ENCODE results near the gene THADA.
"Not testable (repeated sequence)": the region's sequence is repeated elsewhere in the genome, so short reads cannot be mapped to it uniquely, and the experiment has no call there.

THADA gene

GRCh38 chr2:43566461-43566729, 29.4 kb downstream of the THADA start:
- H3K36me3 Mint-ChIP-seq = peaks cover 87% of the 10 kb centered on the region

GRCh38 chr2:43563679-43564078, 32.2 kb downstream of the THADA start:
- Mint-ChIP-seq H3K27ac (no peak overlapping the region), H3K4me3 (no peak overlapping the region), H3K36me3 (peaks cover 88% of the 10 kb centered on the region), H3K4me1 (peaks cover 77% of the 10 kb centered on the region), H3K9me3 (no peaks in the 10 kb centered on the region)
- DNase-seq (ENCODE audit: low spot score in 2 of 2) (no peak), ATAC-seq (no peak)

More at GRCh38 chr2:43566461-43566729, 29.4 kb downstream of the THADA start:
- H3K27ac Mint-ChIP-seq = no peak overlapping the region
- H3K9me3 Mint-ChIP-seq = no peaks in the 10 kb centered on the region
- peaks cover 69% of the 10 kb centered on the region for H3K4me1 Mint-ChIP-seq
- ATAC-seq (no peak), DNase-seq (ENCODE audit: low spot score in 2 of 2) (no peak)
- peak overlapping the region; percentile 35 for H3K4me3 Mint-ChIP-seq

- DNase-seq (ENCODE audit: low spot score in 2 of 2) = no peak
- ATAC-seq = no peak
- Mint-ChIP-seq H3K27ac (peak overlapping the region; percentile 74), H3K4me3 (peak overlapping the region; percentile 51), H3K36me3 (peaks cover 83% of the 10 kb centered on the region), H3K4me1 (peaks cover 47% of the 10 kb centered on the region), H3K9me3 (no peaks in the 10 kb centered on the region)
These were observed 35.6 kb downstream of the THADA start for GRCh38 chr2:43560231-43560547.

GRCh38 chr2:43559391-43560230, 36.2 kb downstream of the THADA start:
- DNase-seq (ENCODE audit: low spot score in 2 of 2) = peak in 1 of 2 donors; percentile 75
- H3K4me1 Mint-ChIP-seq = peaks cover 46% of the 10 kb centered on the region
- H3K36me3 Mint-ChIP-seq = peaks cover 81% of the 10 kb centered on the region
- H3K9me3 Mint-ChIP-seq = no peaks in the 10 kb centered on the region
- peak; percentile 94 for ATAC-seq
- H3K4me3 Mint-ChIP-seq = peak overlapping the region; percentile 51
- H3K27ac Mint-ChIP-seq = peak overlapping the region; percentile 74

- DNase-seq (ENCODE audit: low spot score in 2 of 2) (no peak), ATAC-seq (no peak)
- Mint-ChIP-seq H3K4me3 (no peak overlapping the region), H3K9me3 (no peaks in the 10 kb centered on the region), H3K27ac (no peak overlapping the region), H3K36me3 (peaks cover 85% of the 10 kb centered on the region), H3K4me1 (peaks cover 26% of the 10 kb centered on the region)
These were observed 38.6 kb downstream of the THADA start for GRCh38 chr2:43557196-43557595.

- Mint-ChIP-seq H3K4me1 (peaks cover 18% of the 10 kb centered on the region), H3K4me3 (no peak overlapping the region), H3K9me3 (no peaks in the 10 kb centered on the region), H3K36me3 (peaks cover 85% of the 10 kb centered on the region), H3K27ac (no peak overlapping the region)
- DNase-seq (ENCODE audit: low spot score in 2 of 2) (no peak), ATAC-seq (no peak)
These were observed 39.6 kb downstream of the THADA start for GRCh38 chr2:43556256-43556655.

GRCh38 chr2:43553341-43553855, 42.4 kb downstream of the THADA start:
- no peak overlapping the region for H3K27ac Mint-ChIP-seq

GRCh38 chr2:43551990-43552389, 43.8 kb downstream of the THADA start:
- Mint-ChIP-seq H3K36me3 (peaks cover 93% of the 10 kb centered on the region), H3K9me3 (no peaks in the 10 kb centered on the region), H3K4me3 (no peak overlapping the region), H3K27ac (no peak overlapping the region), H3K4me1 (no peaks in the 10 kb centered on the region)
- ATAC-seq (no peak), DNase-seq (ENCODE audit: low spot score in 2 of 2) (no peak)

More at GRCh38 chr2:43553341-43553855, 42.4 kb downstream of the THADA start:
- Mint-ChIP-seq H3K36me3 (peaks cover 93% of the 10 kb centered on the region), H3K4me3 (no peak overlapping the region), H3K9me3 (no peaks in the 10 kb centered on the region), H3K4me1 (no peaks in the 10 kb centered on the region)
- ATAC-seq (no peak), DNase-seq (ENCODE audit: low spot score in 2 of 2) (no peak)

- H3K36me3 Mint-ChIP-seq = peaks cover 60% of the 10 kb centered on the region
- H3K4me1 Mint-ChIP-seq; H3K9me3 Mint-ChIP-seq; ATAC-seq; H3K27ac Mint-ChIP-seq; DNase-seq (ENCODE audit: low spot score in 2 of 2); H3K4me3 Mint-ChIP-seq: not testable (repeated sequence)
These were observed 47.5 kb downstream of the THADA start for GRCh38 chr2:43548381-43548780.

GRCh38 chr2:43542285-43542933, 53.4 kb downstream of the THADA start:
- ATAC-seq = no peak
- peaks cover 37% of the 10 kb centered on the region for H3K36me3 Mint-ChIP-seq
- H3K9me3 Mint-ChIP-seq = no peaks in the 10 kb centered on the region
- H3K4me3 Mint-ChIP-seq = no peak overlapping the region
- H3K4me1 Mint-ChIP-seq = no peaks in the 10 kb centered on the region
- DNase-seq (ENCODE audit: low spot score in 2 of 2) = no peak
- no peak overlapping the region for H3K27ac Mint-ChIP-seq

GRCh38 chr2:43541165-43541564, 54.7 kb downstream of the THADA start:
- no peaks in the 10 kb centered on the region for H3K4me1 Mint-ChIP-seq
- peaks cover 43% of the 10 kb centered on the region for H3K36me3 Mint-ChIP-seq
- no peak overlapping the region for H3K4me3 Mint-ChIP-seq
- peak overlapping the region; percentile 37 for H3K27ac Mint-ChIP-seq
- no peaks in the 10 kb centered on the region for H3K9me3 Mint-ChIP-seq
- no peak for DNase-seq (ENCODE audit: low spot score in 2 of 2)
- peak; percentile 82 for ATAC-seq

GRCh38 chr2:43540021-43540779, 55.6 kb downstream of the THADA start:
- H3K9me3 Mint-ChIP-seq = no peaks in the 10 kb centered on the region
- DNase-seq (ENCODE audit: low spot score in 2 of 2) (no peak), ATAC-seq (no peak)
- H3K36me3 Mint-ChIP-seq = peaks cover 52% of the 10 kb centered on the region
- H3K4me1 Mint-ChIP-seq = no peaks in the 10 kb centered on the region
- no peak overlapping the region for H3K4me3 Mint-ChIP-seq
- no peak overlapping the region for H3K27ac Mint-ChIP-seq

- no peak for DNase-seq (ENCODE audit: low spot score in 2 of 2)
- ATAC-seq = no peak
- no peak overlapping the region for H3K4me3 Mint-ChIP-seq
- H3K27ac Mint-ChIP-seq = no peak overlapping the region
- H3K9me3 Mint-ChIP-seq = no peaks in the 10 kb centered on the region
- H3K36me3 Mint-ChIP-seq = peaks cover 60% of the 10 kb centered on the region
- H3K4me1 Mint-ChIP-seq = no peaks in the 10 kb centered on the region
These were observed 56.4 kb downstream of the THADA start for GRCh38 chr2:43539436-43539835.

GRCh38 chr2:43538034-43538670, 57.7 kb downstream of the THADA start:
- Mint-ChIP-seq H3K27ac (peak overlapping the region; percentile 35), H3K4me3 (no peak overlapping the region)
- ATAC-seq = no peak

GRCh38 chr2:43537137-43537536, 58.7 kb downstream of the THADA start:
- DNase-seq (ENCODE audit: low spot score in 2 of 2) (no peak), ATAC-seq (no peak)
- peaks cover 69% of the 10 kb centered on the region for H3K36me3 Mint-ChIP-seq
- peaks cover 4% of the 10 kb centered on the region for H3K4me1 Mint-ChIP-seq
- H3K27ac Mint-ChIP-seq = no peak overlapping the region
- no peaks in the 10 kb centered on the region for H3K9me3 Mint-ChIP-seq
- H3K4me3 Mint-ChIP-seq = no peak overlapping the region

More at GRCh38 chr2:43538034-43538670, 57.7 kb downstream of the THADA start:
- DNase-seq (ENCODE audit: low spot score in 2 of 2) = no peak
- H3K4me1 Mint-ChIP-seq = peaks cover 4% of the 10 kb centered on the region
- H3K36me3 Mint-ChIP-seq = peaks cover 68% of the 10 kb centered on the region
- no peaks in the 10 kb centered on the region for H3K9me3 Mint-ChIP-seq

All from stimulated activated effector memory CD8-positive, alpha-beta T cell treated with anti-CD3 and anti-CD28 coated beads, Interleukin-12 subunit alpha, Interleukin-12 subunit beta, amount 100 ng/mL, for 72 hours (primary cell).